ENCODE measurements around the gene SLC25A18.

Gene SLC25A18

DNA sequence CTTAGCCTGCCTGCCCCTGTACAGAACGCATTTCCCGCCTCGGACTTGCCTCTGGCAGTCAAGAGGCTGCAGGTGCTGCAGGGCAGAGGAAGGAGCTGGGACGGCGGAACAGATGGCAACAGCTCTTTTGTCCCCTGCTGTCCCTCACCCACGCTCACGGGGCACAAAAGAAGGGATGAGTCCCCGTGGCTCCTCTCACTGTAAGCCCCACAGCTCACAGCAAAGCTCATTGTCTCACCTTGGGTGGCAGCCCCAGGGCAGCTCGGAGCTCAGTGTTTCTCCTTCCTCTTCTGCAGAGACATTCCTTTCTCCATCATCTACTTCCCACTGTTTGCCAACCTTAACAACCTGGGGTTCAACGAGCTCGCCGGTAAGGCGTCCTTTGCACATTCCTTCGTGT lies 24.3 kb downstream of the SLC25A18 start:
- no peak overlapping the region for H3K27ac ChIP-seq (ENCODE audit: low read length)
- H3K4me1 ChIP-seq (ENCODE audit: insufficient read depth, low read length): no peaks in the 10 kb centered on the region
- no peak overlapping the region for H3K4me3 ChIP-seq (ENCODE audit: low read length)
- H3K36me3 ChIP-seq (ENCODE audit: insufficient read depth, low read depth, low read length): peaks cover 26% of the 10 kb centered on the region
- no peaks in the 10 kb centered on the region for H3K9me3 ChIP-seq (ENCODE audit: insufficient read depth, low read depth, low read length)
- no peaks in the 10 kb centered on the region for H3K27me3 ChIP-seq (ENCODE audit: insufficient read depth, low read length)
- no peak overlapping the region for H3K9ac ChIP-seq (ENCODE audit: low read depth, low read length)

DNA sequence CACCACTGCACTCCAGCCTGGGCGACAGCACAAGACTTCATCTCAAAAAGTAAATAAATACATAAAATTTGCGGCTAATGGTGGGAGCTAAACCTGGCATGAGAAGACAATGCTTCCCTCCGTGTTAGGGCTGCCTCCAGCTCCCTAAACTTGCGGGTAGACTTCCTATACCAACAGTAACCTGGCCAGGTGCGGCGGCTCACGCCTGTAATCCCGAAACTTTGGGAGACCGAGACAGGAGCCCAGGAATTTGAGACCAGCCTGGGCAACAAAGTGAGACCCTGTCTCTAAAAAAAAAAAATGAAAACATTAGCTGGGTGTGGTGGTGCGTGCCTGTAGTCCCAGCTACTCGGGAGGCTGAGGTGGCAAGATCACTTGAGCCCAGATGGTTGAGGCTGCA lies 25.3 kb downstream of the SLC25A18 start:
- Histone ChIP-seq H3K4me3 (ENCODE audit: low read length) (no peak overlapping the region), H3K36me3 (ENCODE audit: insufficient read depth, low read depth, low read length) (peaks cover 35% of the 10 kb centered on the region), H3K27ac (ENCODE audit: low read length) (no peak overlapping the region), H3K9ac (ENCODE audit: low read depth, low read length) (no peak overlapping the region), H3K9me3 (ENCODE audit: insufficient read depth, low read depth, low read length) (no peaks in the 10 kb centered on the region), H3K27me3 (ENCODE audit: insufficient read depth, low read length) (no peaks in the 10 kb centered on the region), H3K4me1 (ENCODE audit: insufficient read depth, low read length) (no peaks in the 10 kb centered on the region)

DNA sequence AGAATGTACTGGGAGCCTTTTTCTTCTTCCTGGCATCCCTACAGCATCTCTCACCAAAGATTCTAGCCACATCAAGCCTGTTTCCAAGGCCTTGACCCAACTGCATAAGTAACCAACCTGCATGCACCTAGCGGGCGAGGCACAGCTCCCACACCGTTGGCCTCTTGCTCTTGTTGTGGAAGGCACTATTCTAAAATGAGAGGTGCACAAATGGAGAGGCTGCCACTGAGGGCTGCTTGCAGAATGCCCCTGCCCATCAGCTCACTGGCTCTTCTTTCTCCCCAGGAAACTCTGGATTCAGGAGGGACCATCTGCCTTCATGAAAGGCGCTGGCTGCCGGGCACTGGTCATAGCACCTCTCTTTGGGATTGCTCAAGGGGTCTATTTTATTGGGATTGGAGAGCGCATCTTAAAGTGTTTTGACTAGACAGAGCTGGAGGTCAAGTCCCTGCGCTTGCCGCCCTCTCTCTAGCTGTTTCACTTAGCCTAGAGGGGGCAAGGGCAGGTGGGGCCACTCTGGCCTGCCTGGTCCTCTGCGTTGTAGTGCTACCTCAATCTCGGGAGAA lies 26.6 kb downstream of the SLC25A18 start:
- H3K36me3 ChIP-seq (ENCODE audit: insufficient read depth, low read depth, low read length): peaks cover 48% of the 10 kb centered on the region
- H3K4me1 ChIP-seq (ENCODE audit: insufficient read depth, low read length): no peaks in the 10 kb centered on the region
- no peak overlapping the region for H3K27ac ChIP-seq (ENCODE audit: low read length)
- no peak overlapping the region for H3K4me3 ChIP-seq (ENCODE audit: low read length)
- H3K9ac ChIP-seq (ENCODE audit: low read depth, low read length): no peak overlapping the region
- no peaks in the 10 kb centered on the region for H3K9me3 ChIP-seq (ENCODE audit: insufficient read depth, low read depth, low read length)
- H3K27me3 ChIP-seq (ENCODE audit: insufficient read depth, low read length): no peaks in the 10 kb centered on the region

DNA sequence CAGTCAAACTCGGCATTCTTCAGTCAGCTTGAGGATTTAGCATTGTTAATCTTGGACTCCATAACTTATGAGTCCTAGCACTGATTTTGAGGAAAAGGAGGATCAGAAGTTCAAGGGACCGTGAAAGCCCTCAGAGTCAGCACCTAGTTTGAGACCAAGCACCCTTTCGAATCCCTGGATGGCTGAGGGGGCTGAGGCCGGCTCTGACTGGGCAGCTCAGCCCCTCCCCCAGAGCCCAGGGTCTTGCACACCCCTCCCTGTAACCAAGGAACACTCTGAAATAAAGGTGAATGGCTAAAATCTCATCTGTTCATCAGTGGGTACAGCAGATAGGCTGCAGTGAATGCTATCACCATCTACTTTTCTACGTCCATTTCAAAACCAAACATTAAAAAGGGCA lies 27.3 kb downstream of the SLC25A18 start:
- H3K4me3 ChIP-seq (ENCODE audit: low read length): no peak overlapping the region
- H3K27ac ChIP-seq (ENCODE audit: low read length): no peak overlapping the region
- no peaks in the 10 kb centered on the region for H3K9me3 ChIP-seq (ENCODE audit: insufficient read depth, low read depth, low read length)
- peaks cover 54% of the 10 kb centered on the region for H3K36me3 ChIP-seq (ENCODE audit: insufficient read depth, low read depth, low read length)
- no peak overlapping the region for H3K9ac ChIP-seq (ENCODE audit: low read depth, low read length)
- H3K4me1 ChIP-seq (ENCODE audit: insufficient read depth, low read length): no peaks in the 10 kb centered on the region
- H3K27me3 ChIP-seq (ENCODE audit: insufficient read depth, low read length): no peaks in the 10 kb centered on the region

DNA sequence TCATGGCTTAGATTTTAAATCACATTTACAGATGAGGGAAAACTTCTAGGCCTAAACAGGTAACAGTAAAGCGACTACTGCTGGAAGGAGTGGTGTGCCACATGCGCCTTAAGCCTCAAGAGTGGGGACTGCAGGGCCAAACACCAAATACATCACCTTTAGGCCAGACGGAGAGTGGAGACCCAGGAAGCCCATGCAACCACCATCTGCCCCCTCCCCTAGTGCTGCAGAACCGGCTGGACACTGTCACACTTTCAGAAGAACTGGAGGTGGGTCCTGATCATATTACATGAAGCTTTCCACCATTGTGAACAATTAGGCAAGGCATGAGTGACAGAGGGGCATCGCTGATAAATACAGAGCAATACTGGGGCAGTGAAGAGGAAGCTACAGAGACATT lies 28.9 kb downstream of the SLC25A18 start:
- Histone ChIP-seq H3K27me3 (ENCODE audit: insufficient read depth, low read length) (no peaks in the 10 kb centered on the region), H3K4me3 (ENCODE audit: low read length) (no peak overlapping the region), H3K27ac (ENCODE audit: low read length) (no peak overlapping the region), H3K9ac (ENCODE audit: low read depth, low read length) (no peak overlapping the region), H3K36me3 (ENCODE audit: insufficient read depth, low read depth, low read length) (peaks cover 66% of the 10 kb centered on the region), H3K4me1 (ENCODE audit: insufficient read depth, low read length) (no peaks in the 10 kb centered on the region), H3K9me3 (ENCODE audit: insufficient read depth, low read depth, low read length) (no peaks in the 10 kb centered on the region)

DNA sequence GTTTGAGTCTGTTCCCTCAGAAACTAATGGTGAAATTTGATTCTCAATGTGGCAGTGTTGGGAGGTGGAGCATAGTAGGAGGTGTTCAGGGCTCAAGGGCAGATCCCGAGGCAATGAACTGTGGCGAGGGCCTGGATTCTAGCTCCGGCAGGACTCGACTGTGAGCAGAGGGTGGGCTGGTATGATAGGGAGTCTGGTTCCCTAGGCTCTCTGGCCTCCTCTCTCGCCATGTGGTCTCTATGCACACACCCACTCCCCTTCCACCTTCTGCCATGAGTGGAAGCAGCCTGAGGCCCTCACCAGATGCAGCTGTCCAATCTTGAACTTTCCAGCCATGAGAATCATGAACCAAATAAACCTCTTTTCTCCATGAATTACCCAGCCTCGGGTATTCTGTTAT lies 32.9 kb downstream of the SLC25A18 start:
- H3K9me3 ChIP-seq (ENCODE audit: insufficient read depth, low read depth, low read length): no peaks in the 10 kb centered on the region
- H3K27me3 ChIP-seq (ENCODE audit: insufficient read depth, low read length): no peaks in the 10 kb centered on the region
- H3K4me1 ChIP-seq (ENCODE audit: insufficient read depth, low read length): no peaks in the 10 kb centered on the region
- H3K27ac ChIP-seq (ENCODE audit: low read length): no peak overlapping the region
- H3K9ac ChIP-seq (ENCODE audit: low read depth, low read length): no peak overlapping the region
- no peak overlapping the region for H3K4me3 ChIP-seq (ENCODE audit: low read length)
- peaks cover 94% of the 10 kb centered on the region for H3K36me3 ChIP-seq (ENCODE audit: insufficient read depth, low read depth, low read length)

DNA sequence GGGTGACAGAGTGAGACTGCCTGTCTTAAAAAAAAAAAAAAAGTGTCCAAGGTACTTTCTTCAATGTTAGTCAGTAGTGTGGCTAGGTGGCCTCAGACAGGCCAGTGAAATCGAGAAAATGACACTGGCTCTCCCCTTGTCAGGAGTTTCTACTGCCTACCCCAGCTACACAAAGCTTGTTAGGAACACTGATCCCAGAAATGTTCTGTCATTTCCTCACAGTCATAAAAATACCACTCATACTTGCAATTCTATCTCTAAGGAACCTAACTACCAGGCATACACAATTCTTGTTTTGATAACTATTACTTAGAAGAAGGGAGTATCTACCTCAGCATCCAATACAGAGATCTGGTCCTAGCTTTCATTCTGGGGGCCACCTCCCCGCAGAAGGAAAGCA lies 33.9 kb downstream of the SLC25A18 start:
- H3K9ac ChIP-seq (ENCODE audit: low read depth, low read length): no peak overlapping the region
- H3K27ac ChIP-seq (ENCODE audit: low read length): no peak overlapping the region
- H3K36me3 ChIP-seq (ENCODE audit: insufficient read depth, low read depth, low read length): peaks cover 85% of the 10 kb centered on the region

DNA sequence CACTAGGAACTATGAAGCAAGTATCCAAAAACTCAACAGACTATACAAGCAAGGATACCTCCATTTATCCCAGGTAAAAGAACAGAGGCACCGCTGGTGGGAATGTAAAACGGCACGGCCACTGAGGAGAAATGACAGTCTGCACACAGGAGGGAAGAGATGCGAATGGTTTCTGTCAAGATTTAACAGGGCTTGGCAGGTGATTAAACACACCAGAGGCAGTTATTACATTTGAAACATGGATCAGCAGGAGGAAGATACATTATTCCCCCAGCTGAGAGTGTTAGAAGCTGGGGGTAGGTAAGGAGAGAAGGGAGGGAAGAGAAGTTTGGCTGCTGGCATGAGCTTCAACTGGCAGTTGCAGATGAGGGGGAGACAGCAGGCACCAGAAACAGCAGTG lies 35.0 kb downstream of the SLC25A18 start:
- Histone ChIP-seq H3K36me3 (ENCODE audit: insufficient read depth, low read depth, low read length) (peaks cover 76% of the 10 kb centered on the region), H3K4me1 (ENCODE audit: insufficient read depth, low read length) (no peaks in the 10 kb centered on the region), H3K9ac (ENCODE audit: low read depth, low read length) (no peak overlapping the region), H3K9me3 (ENCODE audit: insufficient read depth, low read depth, low read length) (no peaks in the 10 kb centered on the region), H3K4me3 (ENCODE audit: low read length) (no peak overlapping the region), H3K27ac (ENCODE audit: low read length) (no peak overlapping the region), H3K27me3 (ENCODE audit: insufficient read depth, low read length) (no peaks in the 10 kb centered on the region)

More for the DNA sequence above, 33.9 kb downstream of the SLC25A18 start:
- H3K4me3 ChIP-seq (ENCODE audit: low read length): no peak overlapping the region
- H3K9me3 ChIP-seq (ENCODE audit: insufficient read depth, low read depth, low read length): no peaks in the 10 kb centered on the region
- no peaks in the 10 kb centered on the region for H3K4me1 ChIP-seq (ENCODE audit: insufficient read depth, low read length)
- no peaks in the 10 kb centered on the region for H3K27me3 ChIP-seq (ENCODE audit: insufficient read depth, low read length)

DNA sequence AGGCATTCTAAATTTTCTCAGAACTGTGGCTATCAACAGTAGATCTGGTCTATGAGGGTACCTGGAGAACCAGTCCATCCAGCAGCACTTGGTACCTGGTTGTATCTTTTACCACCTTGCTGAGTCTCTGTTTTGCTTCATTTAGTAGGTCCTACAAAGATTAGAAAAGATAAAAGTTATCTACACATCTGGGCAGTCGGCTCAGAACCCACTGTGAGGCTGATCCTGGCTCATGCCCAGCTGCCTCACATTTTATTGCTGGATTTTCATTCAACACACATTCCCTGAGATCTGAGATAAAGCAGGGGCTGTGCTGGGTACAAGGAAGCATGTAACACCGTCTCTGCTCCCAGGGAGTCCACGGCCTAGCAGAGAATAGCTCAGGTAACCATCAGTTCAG lies 37.7 kb downstream of the SLC25A18 start:
- no peak overlapping the region for H3K9ac ChIP-seq (ENCODE audit: low read depth, low read length)
- H3K4me1 ChIP-seq (ENCODE audit: insufficient read depth, low read length): no peaks in the 10 kb centered on the region
- no peaks in the 10 kb centered on the region for H3K27me3 ChIP-seq (ENCODE audit: insufficient read depth, low read length)
- H3K9me3 ChIP-seq (ENCODE audit: insufficient read depth, low read depth, low read length): no peaks in the 10 kb centered on the region
- peaks cover 73% of the 10 kb centered on the region for H3K36me3 ChIP-seq (ENCODE audit: insufficient read depth, low read depth, low read length)
- no peak overlapping the region for H3K4me3 ChIP-seq (ENCODE audit: low read length)
- no peak overlapping the region for H3K27ac ChIP-seq (ENCODE audit: low read length)

- no peaks in the 10 kb centered on the region for H3K4me1 ChIP-seq (ENCODE audit: insufficient read depth, low read length)
- H3K36me3 ChIP-seq (ENCODE audit: insufficient read depth, low read depth, low read length): peaks cover 69% of the 10 kb centered on the region
- no peak overlapping the region for H3K9ac ChIP-seq (ENCODE audit: low read depth, low read length)
- no peak overlapping the region for H3K27ac ChIP-seq (ENCODE audit: low read length)
- no peaks in the 10 kb centered on the region for H3K27me3 ChIP-seq (ENCODE audit: insufficient read depth, low read length)
- H3K9me3 ChIP-seq (ENCODE audit: insufficient read depth, low read depth, low read length): no peaks in the 10 kb centered on the region
- no peak overlapping the region for H3K4me3 ChIP-seq (ENCODE audit: low read length)
Measured at GRCh38 chr22:17603668-17604067, 40.4 kb downstream of the SLC25A18 start.

DNA sequence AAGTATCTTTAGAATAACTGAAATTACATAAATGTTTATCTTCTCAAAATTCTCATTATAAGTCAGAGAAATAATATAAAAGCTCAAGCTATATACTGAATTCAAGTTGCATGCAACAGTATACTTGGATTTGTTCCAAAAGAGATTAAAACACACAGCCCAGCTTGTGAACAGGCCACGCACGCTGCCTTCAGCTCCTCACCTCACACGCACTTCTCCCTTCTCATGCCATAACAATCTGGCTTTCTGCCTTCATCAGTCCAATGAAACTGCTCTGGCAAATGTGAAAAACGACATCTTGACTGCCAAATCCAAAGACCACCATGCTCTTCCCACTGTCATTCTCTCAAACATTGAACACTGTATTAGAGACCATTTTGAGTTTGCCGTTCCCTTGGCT lies 43.2 kb downstream of the SLC25A18 start:
- Histone ChIP-seq H3K4me3 (ENCODE audit: low read length) (no peak overlapping the region), H3K9me3 (ENCODE audit: insufficient read depth, low read depth, low read length) (no peaks in the 10 kb centered on the region), H3K27me3 (ENCODE audit: insufficient read depth, low read length) (no peaks in the 10 kb centered on the region), H3K27ac (ENCODE audit: low read length) (no peak overlapping the region), H3K36me3 (ENCODE audit: insufficient read depth, low read depth, low read length) (peaks cover 61% of the 10 kb centered on the region), H3K4me1 (ENCODE audit: insufficient read depth, low read length) (no peaks in the 10 kb centered on the region), H3K9ac (ENCODE audit: low read depth, low read length) (no peak overlapping the region)

DNA sequence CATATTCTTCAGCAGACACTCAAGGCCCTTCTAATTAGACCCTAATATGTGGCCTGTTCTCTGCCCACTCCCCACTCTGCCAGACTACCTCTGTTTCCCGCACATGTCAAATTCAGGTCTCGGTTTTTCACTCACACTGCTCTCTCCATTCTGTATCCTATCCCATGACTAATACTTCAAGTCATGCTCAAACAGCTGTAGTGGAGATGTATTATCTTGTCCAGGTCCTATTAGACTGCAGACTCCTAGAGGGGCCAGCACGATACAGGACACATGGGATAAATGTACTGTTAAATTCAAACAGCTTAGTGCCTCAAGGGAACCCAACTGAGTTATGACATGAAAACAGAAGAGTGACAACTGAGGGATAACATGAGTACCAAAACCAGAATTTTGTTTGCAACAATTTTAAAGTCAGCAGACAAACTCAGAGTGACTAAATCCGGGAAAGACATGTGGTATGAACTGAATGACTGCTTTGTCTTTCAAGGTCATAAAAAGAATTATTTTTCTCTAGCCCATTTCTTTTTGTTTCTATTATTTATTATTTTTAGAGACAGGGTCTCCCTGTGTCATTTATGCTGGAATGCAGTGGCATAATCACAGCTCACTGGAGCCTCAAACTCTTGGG lies 44.7 kb downstream of the SLC25A18 start:
- no peak overlapping the region for H3K27ac ChIP-seq (ENCODE audit: low read length)
- H3K4me3 ChIP-seq (ENCODE audit: low read length): no peak overlapping the region
- H3K9me3 ChIP-seq (ENCODE audit: insufficient read depth, low read depth, low read length): no peaks in the 10 kb centered on the region
- no peaks in the 10 kb centered on the region for H3K4me1 ChIP-seq (ENCODE audit: insufficient read depth, low read length)
- H3K9ac ChIP-seq (ENCODE audit: low read depth, low read length): no peak overlapping the region
- peaks cover 76% of the 10 kb centered on the region for H3K36me3 ChIP-seq (ENCODE audit: insufficient read depth, low read depth, low read length)
- no peaks in the 10 kb centered on the region for H3K27me3 ChIP-seq (ENCODE audit: insufficient read depth, low read length)

Measured in iPS-20b (cell line).